ENCODE results near the gene NAGPA.
"Not testable (repeated sequence)": the region's sequence is repeated elsewhere in the genome, so short reads cannot be mapped to it uniquely, and the experiment has no call there.

NAGPA gene

GRCh38 chr16:5056352-5056751 is 22.6 kb upstream of the NAGPA start:
- Histone ChIP-seq H3K4me1 (ENCODE audit: control insufficient read depth in 1 of 2, insufficient read depth in 1 of 2, low read depth in 1 of 2, low read length in 1 of 2) (no peaks in the 10 kb centered on the region), H3K9me3 (no peaks in the 10 kb centered on the region), H3K4me3 (ENCODE audit: low read depth in 1 of 2, low read length in 1 of 2) (no peak overlapping the region), H3K27ac (no peak overlapping the region), H3K36me3 (no peaks in the 10 kb centered on the region), H3K27me3 (peaks cover 21% of the 10 kb centered on the region)
- no peak for TF ChIP-seq CTCF (IDR thresholded peaks at IDR 0.05)

GRCh38 chr16:5054876-5055865 is 21.4 kb upstream of the NAGPA start:
- TF ChIP-seq CTCF (IDR thresholded peaks at IDR 0.05), result no peak
- H3K4me3 ChIP-seq (ENCODE audit: low read depth in 1 of 2, low read length in 1 of 2), result no peak overlapping the region
- H3K27ac ChIP-seq, result no peak overlapping the region
- no peaks in the 10 kb centered on the region for H3K4me1 ChIP-seq (ENCODE audit: control insufficient read depth in 1 of 2, insufficient read depth in 1 of 2, low read depth in 1 of 2, low read length in 1 of 2)
- peaks cover 21% of the 10 kb centered on the region for H3K27me3 ChIP-seq
- no peaks in the 10 kb centered on the region for H3K9me3 ChIP-seq
- no peaks in the 10 kb centered on the region for H3K36me3 ChIP-seq

- Histone ChIP-seq H3K27me3 (peaks cover 16% of the 10 kb centered on the region), H3K36me3 (no peaks in the 10 kb centered on the region), H3K9me3 (no peaks in the 10 kb centered on the region), H3K4me1 (ENCODE audit: control insufficient read depth in 1 of 2, insufficient read depth in 1 of 2, low read depth in 1 of 2, low read length in 1 of 2) (no peaks in the 10 kb centered on the region), H3K27ac (no peak overlapping the region), H3K4me3 (ENCODE audit: low read depth in 1 of 2, low read length in 1 of 2) (no peak overlapping the region)
- no peak for TF ChIP-seq CTCF (IDR thresholded peaks at IDR 0.05)
These were observed 13.2 kb upstream of the NAGPA start for GRCh38 chr16:5046914-5047313.

- Histone ChIP-seq H3K27ac (no peak overlapping the region), H3K4me3 (ENCODE audit: low read depth in 1 of 2, low read length in 1 of 2) (no peak overlapping the region), H3K9me3 (no peaks in the 10 kb centered on the region), H3K36me3 (no peaks in the 10 kb centered on the region), H3K4me1 (ENCODE audit: control insufficient read depth in 1 of 2, insufficient read depth in 1 of 2, low read depth in 1 of 2, low read length in 1 of 2) (no peaks in the 10 kb centered on the region), H3K27me3 (peaks cover 29% of the 10 kb centered on the region)
- no peak for TF ChIP-seq CTCF (IDR thresholded peaks at IDR 0.05)
These were observed 11.9 kb upstream of the NAGPA start for GRCh38 chr16:5045499-5046115.

GRCh38 chr16:5044581-5044980 is 10.8 kb upstream of the NAGPA start:
- H3K4me1 ChIP-seq (ENCODE audit: control insufficient read depth in 1 of 2, insufficient read depth in 1 of 2, low read depth in 1 of 2, low read length in 1 of 2); H3K4me3 ChIP-seq (ENCODE audit: low read depth in 1 of 2, low read length in 1 of 2); H3K9me3 ChIP-seq; H3K27ac ChIP-seq; H3K36me3 ChIP-seq: not testable (repeated sequence)
- peaks cover 27% of the 10 kb centered on the region for H3K27me3 ChIP-seq

- no peak overlapping the region for H3K4me3 ChIP-seq (ENCODE audit: low read depth in 1 of 2, low read length in 1 of 2)
- TF ChIP-seq CTCF (IDR thresholded peaks at IDR 0.05), result no peak
- H3K36me3 ChIP-seq, result no peaks in the 10 kb centered on the region
- no peaks in the 10 kb centered on the region for H3K9me3 ChIP-seq
- H3K27ac ChIP-seq, result no peak overlapping the region
- H3K4me1 ChIP-seq (ENCODE audit: control insufficient read depth in 1 of 2, insufficient read depth in 1 of 2, low read depth in 1 of 2, low read length in 1 of 2), result no peaks in the 10 kb centered on the region
- peaks cover 22% of the 10 kb centered on the region for H3K27me3 ChIP-seq
These were observed 10.3 kb upstream of the NAGPA start for GRCh38 chr16:5044011-5044540.
